Posterior cingulate gyrus (tissue), 11 donors: ENCODE results near the gene C1orf159.
A peak's percentile ranks its signal among the peaks of the same experiment; 100 is the strongest.
"Not testable (repeated sequence)": the region's sequence is repeated elsewhere in the genome, so short reads cannot be mapped to it uniquely, and the experiment has no call there.

Source experiments
- DNase-seq, 10 donors: peaks; one replicate each; pipeline versions ENCODE4 v3.0.0 to v3.0.0-alpha.2; 2020 to 2021; ENCODE audit warnings: mixed read lengths in 3 of 10
- intact Hi-C: fragments of 100-400 bp; cut with DNase I; formaldehyde crosslinking; loops from one replicate; pipeline ENCODE4 v1.15.1; 2023

The C1orf159 gene

GRCh38 chr1:1061682-1062345, 54.1 kb downstream of the C1orf159 start:
- intact Hi-C loops = loop anchor here (2.0 kb wide), 1 partner anchor 77 kb away; no protein-coding TSS in a partner anchor

DNA sequence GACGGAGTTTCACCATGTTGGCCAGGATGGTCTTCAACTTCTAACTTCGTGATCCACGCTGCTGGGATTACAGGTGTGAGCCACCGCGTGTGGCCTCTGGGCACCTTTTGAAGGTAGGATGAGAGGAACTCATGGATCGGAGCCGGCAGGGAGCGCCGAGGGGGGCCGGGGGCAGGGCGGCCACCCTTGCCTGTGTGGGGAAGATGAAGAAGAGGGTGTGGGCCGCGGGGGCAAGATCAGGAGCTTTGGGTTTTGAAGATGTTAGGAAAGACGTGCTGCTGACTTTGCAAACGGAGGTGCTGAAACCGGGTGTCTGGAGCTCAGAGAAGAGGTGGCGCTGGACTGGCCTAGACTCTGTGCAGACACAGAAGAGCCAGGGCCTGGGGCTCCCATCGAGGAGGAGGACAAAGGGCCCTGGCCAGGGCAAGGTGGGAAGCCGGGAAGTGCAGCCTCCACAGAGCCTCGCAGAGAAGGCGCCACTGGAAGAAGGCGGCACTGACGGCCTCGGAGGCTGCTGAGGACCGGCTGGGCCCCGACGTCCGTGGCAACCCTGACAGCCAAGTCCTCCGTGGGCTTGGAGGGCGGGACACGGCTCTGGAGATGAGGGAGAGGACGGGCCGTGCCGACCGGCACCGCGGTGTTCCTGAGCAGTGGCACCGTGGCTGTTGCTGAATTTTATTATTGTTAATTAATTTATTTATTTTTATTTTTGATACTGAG, 55.4 kb downstream of the C1orf159 start:
- no peak for DNase-seq
- intact Hi-C loops = no loop called here

More at GRCh38 chr1:1061682-1062345, 54.1 kb downstream of the C1orf159 start:
- no peak for DNase-seq

- intact Hi-C loops = no loop called here
- DNase-seq = peak; percentile 62 to 97 (median 81)
Observed at GRCh38 chr1:1059494-1060280, 56.2 kb downstream of the C1orf159 start.

DNA sequence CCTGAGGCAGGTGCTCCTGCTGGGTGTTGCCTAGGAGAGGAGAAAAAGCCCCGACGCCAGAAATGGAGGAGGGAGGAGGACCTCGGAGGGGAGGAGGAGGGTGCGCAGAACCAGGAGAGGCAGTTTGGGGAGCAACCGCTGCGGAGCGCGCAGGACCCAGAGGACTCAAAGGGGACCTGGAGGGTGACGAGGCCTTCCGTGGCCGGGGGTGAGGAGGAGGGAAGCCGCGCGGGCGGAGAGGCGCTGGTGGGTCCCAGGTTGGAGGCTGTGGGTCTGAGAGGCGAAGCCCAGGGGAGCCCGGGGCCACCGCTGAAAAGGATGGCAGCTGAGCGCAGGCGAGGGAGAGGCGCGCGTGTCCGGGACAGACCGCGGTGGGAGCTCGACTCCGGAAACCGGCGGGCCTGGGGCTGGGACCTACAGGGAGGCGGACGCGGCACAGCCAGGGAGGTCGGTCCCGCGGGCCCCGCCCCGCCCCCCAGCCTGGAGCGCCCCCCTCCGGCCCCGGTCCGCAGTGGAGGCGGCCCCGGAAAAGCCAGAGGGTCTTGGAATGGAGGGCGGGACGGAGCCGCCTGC, 56.9 kb downstream of the C1orf159 start:
- intact Hi-C loops = no loop called here
- no peak for DNase-seq

GRCh38 chr1:1058088-1058905, 57.6 kb downstream of the C1orf159 start:
- DNase-seq = no peak
- intact Hi-C loops = no loop called here

DNA sequence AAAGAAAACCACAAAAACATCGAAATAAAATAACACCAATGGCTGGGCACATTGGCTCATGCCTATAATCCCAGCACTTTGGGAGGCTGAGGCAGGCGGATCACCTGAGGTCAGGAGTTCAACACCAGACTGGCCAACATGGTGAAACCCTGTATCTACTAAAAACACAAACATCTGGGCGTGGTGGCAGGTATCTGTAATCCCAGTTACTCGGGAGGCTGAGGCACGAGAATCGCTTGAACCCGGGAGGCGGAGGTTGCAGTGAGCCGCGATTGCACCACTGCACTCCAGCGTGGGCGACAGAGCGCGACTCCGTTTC, 58.2 kb downstream of the C1orf159 start:
- DNase-seq, intact Hi-C loops: not testable (repeated sequence)

- intact Hi-C loops = no loop called here
- DNase-seq = no peak
Observed at GRCh38 chr1:1055841-1056736, 59.8 kb downstream of the C1orf159 start.

DNA sequence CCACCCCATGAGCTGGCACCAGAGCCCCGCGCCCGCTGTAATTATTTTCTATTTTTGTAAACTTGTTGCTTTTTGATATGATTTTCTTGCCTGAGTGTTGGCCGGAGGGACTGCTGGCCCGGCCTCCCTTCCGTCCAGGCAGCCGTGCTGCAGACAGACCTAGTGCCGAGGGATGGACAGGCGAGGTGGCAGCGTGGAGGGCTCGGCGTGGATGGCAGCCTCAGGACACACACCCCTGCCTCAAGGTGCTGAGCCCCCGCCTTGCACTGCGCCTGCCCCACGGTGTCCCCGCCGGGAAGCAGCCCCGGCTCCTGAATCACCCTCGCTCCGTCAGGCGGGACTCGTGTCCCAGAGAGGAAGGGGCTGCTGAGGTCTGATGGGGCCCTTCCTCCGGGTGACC, 60.9 kb downstream of the C1orf159 start:
- no peak for DNase-seq
- intact Hi-C loops = no loop called here

- intact Hi-C loops = no loop called here
Observed at GRCh38 chr1:1054099-1054700, 61.7 kb downstream of the C1orf159 start.

GRCh38 chr1:1053682-1054081, 62.2 kb downstream of the C1orf159 start:
- intact Hi-C loops = no loop called here
- DNase-seq = no peak

More at GRCh38 chr1:1054099-1054700, 61.7 kb downstream of the C1orf159 start:
- DNase-seq = no peak

DNA sequence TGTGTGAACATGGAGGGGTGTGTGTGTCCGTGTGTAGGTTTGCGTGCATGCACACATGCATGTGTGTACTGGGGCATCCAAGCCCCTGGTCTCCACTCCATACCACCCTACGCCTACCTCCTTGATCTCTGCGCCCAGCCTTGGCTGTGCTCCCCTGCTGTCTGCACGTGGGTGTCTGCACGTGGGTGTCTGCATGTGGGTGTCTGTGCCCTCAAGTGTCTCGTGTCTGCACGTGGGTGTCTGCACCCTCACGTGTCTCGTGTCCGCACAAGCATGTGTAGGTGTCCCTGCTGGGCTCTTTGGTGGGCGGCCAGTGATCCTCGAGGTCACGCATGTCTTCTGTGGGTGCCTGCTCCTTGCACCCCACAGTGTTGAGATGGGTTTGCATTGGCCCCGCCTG, 62.9 kb downstream of the C1orf159 start:
- DNase-seq = no peak
- intact Hi-C loops = no loop called here

DNA sequence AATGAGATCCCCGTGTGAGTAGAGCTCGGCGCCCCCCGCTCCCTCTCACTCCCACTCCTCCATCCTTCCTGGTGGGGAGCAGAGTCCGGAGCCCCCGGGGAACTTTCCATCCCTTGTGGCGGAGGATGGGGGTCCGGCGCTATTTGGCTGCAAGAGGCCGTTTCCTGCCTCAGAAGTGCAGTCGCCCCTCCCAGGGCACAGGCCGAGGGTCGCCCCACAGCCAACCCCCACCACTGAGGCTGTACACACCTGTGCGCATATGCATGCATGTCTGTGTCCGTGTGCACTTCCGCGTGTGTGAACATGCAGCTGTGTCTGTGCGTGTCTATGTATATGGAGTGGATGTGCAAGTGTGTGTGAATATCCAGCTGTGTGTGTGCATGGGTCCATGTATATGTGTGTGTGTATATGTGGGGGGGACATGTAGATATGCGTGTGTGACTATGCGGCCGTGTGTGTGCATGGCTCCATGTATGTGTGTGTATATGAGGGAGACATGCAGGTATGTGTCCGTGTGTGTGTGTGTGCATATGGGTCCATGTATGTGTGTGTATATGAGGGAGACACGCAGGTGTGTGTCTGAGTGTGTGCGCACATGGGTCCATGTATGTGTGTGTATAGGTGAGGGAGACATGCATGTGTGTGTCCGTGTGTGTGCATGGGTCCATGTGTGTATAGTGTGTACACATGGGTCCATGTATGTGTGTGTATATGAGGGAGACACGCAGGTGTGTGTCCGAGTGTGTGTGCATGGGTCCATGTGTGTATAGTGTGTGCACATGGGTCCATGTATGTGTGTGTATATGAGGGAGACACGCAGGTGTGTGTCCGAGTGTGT, 63.7 kb downstream of the C1orf159 start:
- no peak for DNase-seq
- intact Hi-C loops = no loop called here

- intact Hi-C loops = no loop called here
- DNase-seq = no peak
Observed at GRCh38 chr1:1051127-1051810, 64.6 kb downstream of the C1orf159 start.

GRCh38 chr1:1050577-1051052, 65.3 kb downstream of the C1orf159 start:
- intact Hi-C loops = no loop called here
- DNase-seq = peak in 5 of 10 donors; percentile 44 to 94 (median 63)

DNA sequence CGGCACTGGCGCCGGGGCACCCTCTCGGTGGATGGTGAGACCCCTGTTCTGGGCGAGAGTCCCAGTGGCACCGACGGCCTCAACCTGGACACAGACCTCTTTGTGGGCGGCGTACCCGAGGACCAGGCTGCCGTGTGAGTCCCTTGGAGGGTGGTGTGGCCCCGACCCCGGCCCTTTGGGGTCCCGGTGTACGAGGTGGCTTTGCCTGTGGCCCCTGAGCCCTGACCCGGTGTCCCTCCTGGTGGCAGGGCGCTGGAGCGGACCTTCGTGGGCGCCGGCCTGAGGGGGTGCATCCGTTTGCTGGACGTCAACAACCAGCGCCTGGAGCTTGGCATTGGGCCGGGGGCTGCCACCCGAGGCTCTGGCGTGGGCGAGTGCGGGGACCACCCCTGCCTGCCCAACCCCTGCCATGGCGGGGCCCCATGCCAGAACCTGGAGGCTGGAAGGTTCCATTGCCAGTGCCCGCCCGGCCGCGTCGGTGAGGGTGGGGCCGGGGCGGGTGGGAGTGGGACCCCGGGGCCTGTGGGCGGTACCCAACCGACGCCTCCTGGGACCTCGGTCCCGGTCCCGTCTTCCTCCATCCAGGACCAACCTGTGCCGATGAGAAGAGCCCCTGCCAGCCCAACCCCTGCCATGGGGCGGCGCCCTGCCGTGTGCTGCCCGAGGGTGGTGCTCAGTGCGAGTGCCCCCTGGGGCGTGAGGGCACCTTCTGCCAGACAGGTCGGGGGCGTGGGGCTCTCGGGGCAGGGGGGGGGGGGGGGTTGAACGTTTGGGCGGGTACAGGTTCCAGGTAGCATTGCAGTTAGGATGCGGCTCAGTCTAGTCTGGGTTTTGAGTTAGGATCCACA, 66.3 kb downstream of the C1orf159 start:
- intact Hi-C loops = no loop called here
- no peak for DNase-seq

DNA sequence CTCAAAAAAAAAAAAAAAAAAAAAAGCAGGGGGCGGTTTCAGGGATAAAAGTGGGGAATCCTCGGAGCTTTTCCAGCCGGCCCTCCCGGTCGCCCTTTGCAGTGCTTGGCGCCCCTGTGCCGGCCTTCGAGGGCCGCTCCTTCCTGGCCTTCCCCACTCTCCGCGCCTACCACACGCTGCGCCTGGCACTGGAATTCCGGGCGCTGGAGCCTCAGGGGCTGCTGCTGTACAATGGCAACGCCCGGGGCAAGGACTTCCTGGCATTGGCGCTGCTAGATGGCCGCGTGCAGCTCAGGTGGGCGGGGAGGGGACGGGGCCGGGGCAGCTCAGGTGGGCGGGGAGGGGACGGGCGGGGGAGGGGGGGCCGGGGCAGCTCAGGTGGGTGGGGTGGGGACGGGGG, 67.1 kb downstream of the C1orf159 start:
- intact Hi-C loops = no loop called here
- no peak for DNase-seq
